IMR-90 (cell line): ENCODE measurements around the gene NEGR1. TPM values are rescaled to one million over a fixed set of nuclear protein-coding genes. Genes with fewer than 3 reads are reported as not detected.

Source experiments
- ATAC-seq: fragments of 200-7000 bp; cut with Tn5 transposase; 2 replicates; pipeline ENCODE4 v1.9.1; 2020; ENCODE audit warnings: low read depth, mild to moderate bottlenecking, moderate library complexity
- BruUV-seq: library from RNA; stranded (reverse); fragments of 400-500 nt; replicated peaks from 2 replicates; lab custom pipeline; 2021; lab: Mats Ljungman, UMichigan
- CTCF ChIA-PET: fragments of 300-600 bp; formaldehyde crosslinking; extraction: SDS; loops from one replicate; lab custom pipeline; 2021; ENCODE audit warnings: antibody characterized with exemption; lab: Yijun Ruan, JAX
- POLR2A ChIA-PET: fragments of 300-600 bp; sonication (Branson Sonifier 250); formaldehyde crosslinking; loops from one replicate; lab custom pipeline; 2022; ENCODE audit warnings: antibody characterized with exemption; ENCODE audit not compliant: unreplicated experiment; lab: Charles Lee
- DNase-seq: peaks from one replicate; pipeline ENCODE4 v3.0.0; 2013
- H2AFZ ChIP-seq: replicated peaks from 2 replicates; pipeline ENCODE3; 2013; ENCODE audit warnings: low read length, mild to moderate bottlenecking; ENCODE audit not compliant: poor library complexity
- H2AK5ac ChIP-seq: 2 replicates; pipeline ENCODE4 v1.6.1; 2013; ENCODE audit warnings: low read depth, low read length, inconsistent platforms
- H2AK9ac ChIP-seq: replicated peaks from 2 replicates; pipeline ENCODE3; 2013; ENCODE audit warnings: mild to moderate bottlenecking, low read depth, low read length, moderate library complexity; ENCODE audit not compliant: poor library complexity
- H2BK120ac ChIP-seq: 2 replicates; pipeline ENCODE4 v1.6.1; 2013; ENCODE audit warnings: low read depth, low read length, inconsistent platforms
- H2BK15ac ChIP-seq: 3 replicates; pipeline ENCODE4 v1.6.1; 2013; ENCODE audit warnings: low read depth, low read length, inconsistent platforms
- H2BK20ac ChIP-seq: 2 replicates; pipeline ENCODE4 v1.6.1; 2013; ENCODE audit warnings: low read depth, mild to moderate bottlenecking, inconsistent platforms, low read length, moderate library complexity
- H2BK5ac ChIP-seq: 2 replicates; pipeline ENCODE4 v1.6.1; 2013; ENCODE audit warnings: mild to moderate bottlenecking, low read depth, low read length, inconsistent platforms; ENCODE audit not compliant: poor library complexity, severe bottlenecking
- H3K14ac ChIP-seq: replicated peaks from 2 replicates; pipeline ENCODE4 v1.6.1; 2013; ENCODE audit warnings: low read depth, low read length, inconsistent platforms
- H3K18ac ChIP-seq: 2 replicates; pipeline ENCODE4 v1.6.1; 2013; ENCODE audit warnings: low read depth, low read length, control low read depth
- H3K23ac ChIP-seq: 2 replicates; pipeline ENCODE4 v1.6.1; 2013; ENCODE audit warnings: low read depth, low read length, inconsistent platforms
- H3K27ac ChIP-seq: 2 replicates; pipeline ENCODE4 v1.5.1; 2013; ENCODE audit warnings: mild to moderate bottlenecking, control low read depth, low read length; ENCODE audit not compliant: insufficient read depth
- H3K27me3 ChIP-seq: 2 replicates; pipeline ENCODE4 v1.6.1; 2013; ENCODE audit warnings: low read length; ENCODE audit not compliant: control insufficient read depth, insufficient read depth
- H3K36me3 ChIP-seq: 2 replicates; pipeline ENCODE4 v1.6.1; 2013; ENCODE audit warnings: low read length, mixed read lengths; ENCODE audit not compliant: control insufficient read depth, insufficient read depth
- H3K4ac ChIP-seq: 2 replicates; pipeline ENCODE4 v1.6.1; 2013; ENCODE audit warnings: low read depth, low read length, inconsistent platforms
- H3K4me1 ChIP-seq: 2 replicates; pipeline ENCODE4 v1.6.1; 2013; ENCODE audit warnings: low read length, mixed read lengths; ENCODE audit not compliant: control insufficient read depth, insufficient read depth
- H3K4me2 ChIP-seq: 2 replicates; pipeline ENCODE4 v1.6.1; 2013; ENCODE audit warnings: low read depth, mild to moderate bottlenecking, control low read depth, low read length, moderate library complexity
- H3K4me3 ChIP-seq: 2 replicates; pipeline ENCODE4 v1.5.1; 2013; ENCODE audit warnings: low read depth, mild to moderate bottlenecking, control low read depth, low read length, moderate library complexity; ENCODE audit not compliant: insufficient read depth
- H3K56ac ChIP-seq: 2 replicates; pipeline ENCODE4 v1.6.1; 2013; ENCODE audit warnings: low read length, inconsistent platforms; ENCODE audit not compliant: insufficient read depth; ENCODE audit errors: extremely low read depth
- H3K79me1 ChIP-seq, 2 experiments: 2 replicates each; pipeline ENCODE4 v1.6.1; 2013; ENCODE audit warnings: low read length in 2 of 2, inconsistent platforms in 1 of 2, low read depth in 1 of 2
- H3K9ac ChIP-seq: 2 replicates; pipeline ENCODE4 v1.6.1; 2013; ENCODE audit warnings: low read depth, low read length, control low read depth
- H3K9me1 ChIP-seq: 2 replicates; pipeline ENCODE4 v1.6.1; 2013; ENCODE audit warnings: low read length, inconsistent platforms; ENCODE audit not compliant: insufficient read depth
- H3K9me3 ChIP-seq: 2 replicates; pipeline ENCODE4 v1.6.1; 2013; ENCODE audit warnings: low read length; ENCODE audit not compliant: control insufficient read depth, insufficient read depth
- H4K20me1 ChIP-seq: 2 replicates; pipeline ENCODE4 v1.6.1; 2013; ENCODE audit warnings: low read length, inconsistent platforms; ENCODE audit not compliant: insufficient read depth
- H4K5ac ChIP-seq: 2 replicates; pipeline ENCODE4 v1.6.1; 2013; ENCODE audit warnings: mild to moderate bottlenecking, low read depth, low read length, control low read depth
- H4K8ac ChIP-seq, 2 experiments: 2 replicates each; pipeline ENCODE4 v1.6.1; 2013; ENCODE audit warnings: low read depth in 2 of 2, low read length in 2 of 2, control low read depth in 1 of 2, inconsistent platforms in 1 of 2
- H4K91ac ChIP-seq: 2 replicates; pipeline ENCODE4 v1.6.1; 2013; ENCODE audit warnings: low read depth, low read length, inconsistent platforms; ENCODE audit not compliant: insufficient read depth
- BHLHE40 ChIP-seq: fragments of 150-350 bp; IDR thresholded peaks from 2 replicates; pipeline ENCODE4 v1.6.1; 2016; ENCODE audit warnings: mild to moderate bottlenecking, low read depth, low read length
- CEBPB ChIP-seq: IDR thresholded peaks from 2 replicates; pipeline ENCODE4 v1.6.1; 2012; ENCODE audit warnings: low read depth, low read length, improper control_type of control experiment
- CHD1 ChIP-seq: IDR thresholded peaks from 2 replicates; pipeline ENCODE4 v1.6.1; 2012; ENCODE audit warnings: low read depth, low read length, improper control_type of control experiment
- CTCF ChIP-seq: conservative IDR thresholded peaks from 2 replicates; pipeline ENCODE4 v1.5.1; 2012; ENCODE audit warnings: mild to moderate bottlenecking, low read depth, low read length, improper control_type of control experiment
- ELK1 ChIP-seq: fragments of 150-350 bp; IDR thresholded peaks from 2 replicates; pipeline ENCODE4 v1.6.1; 2016; ENCODE audit warnings: low read depth, mild to moderate bottlenecking, low read length, moderate library complexity, borderline replicate concordance
- FOS ChIP-seq: fragments of 150-350 bp; IDR thresholded peaks from 2 replicates; pipeline ENCODE4 v1.6.1; 2016; ENCODE audit warnings: low read depth, low read length
- MAFK ChIP-seq: IDR thresholded peaks from 2 replicates; pipeline ENCODE4 v1.6.1; 2012; ENCODE audit warnings: low read depth, low read length, improper control_type of control experiment
- MAZ ChIP-seq: IDR thresholded peaks from 2 replicates; pipeline ENCODE4 v1.6.1; 2012; ENCODE audit warnings: low read depth, mild to moderate bottlenecking, low read length, improper control_type of control experiment, moderate library complexity, borderline replicate concordance
- MXI1 ChIP-seq: IDR thresholded peaks from 2 replicates; pipeline ENCODE4 v1.6.1; 2012; ENCODE audit warnings: low read depth, mild to moderate bottlenecking, low read length, moderate library complexity, borderline replicate concordance
- NFE2L2 ChIP-seq: fragments of 150-350 bp; IDR thresholded peaks from 2 replicates; pipeline ENCODE4 v1.6.1; 2016; ENCODE audit warnings: low read depth, mild to moderate bottlenecking, low read length
- POLR2A ChIP-seq: IDR thresholded peaks from 2 replicates; pipeline ENCODE4 v1.6.1; 2012; ENCODE audit warnings: mild to moderate bottlenecking, low read depth, low read length
- RAD21 ChIP-seq: IDR thresholded peaks from 2 replicates; pipeline ENCODE4 v1.6.1; 2012; ENCODE audit warnings: low read length, improper control_type of control experiment
- RCOR1 ChIP-seq: IDR thresholded peaks from 2 replicates; pipeline ENCODE4 v1.6.1; 2012; ENCODE audit warnings: mild to moderate bottlenecking, low read length, improper control_type of control experiment; ENCODE audit not compliant: insufficient replicate concordance
- RFX5 ChIP-seq: IDR thresholded peaks from 2 replicates; pipeline ENCODE4 v1.8.0; 2012; ENCODE audit warnings: low read depth, mild to moderate bottlenecking, low read length, moderate library complexity
- SMC3 ChIP-seq: fragments of 150-350 bp; IDR thresholded peaks from 2 replicates; pipeline ENCODE4 v1.6.1; 2016; ENCODE audit warnings: low read depth, mild to moderate bottlenecking, antibody characterized with exemption, low read length, moderate library complexity
- USF2 ChIP-seq: fragments of 150-350 bp; IDR thresholded peaks from 2 replicates; pipeline ENCODE4 v1.6.1; 2017; ENCODE audit warnings: mild to moderate bottlenecking, antibody characterized with exemption, low read length, low read depth
- dilution Hi-C: fragments of 300-500 bp; cut with HindIII; formaldehyde crosslinking; loops from one replicate; pipeline ENCODE4 v1.14.3; 2018; ENCODE audit warnings: low sequenced_read_pairs; ENCODE audit not compliant: unreplicated experiment
- in situ Hi-C: fragments of 300-500 bp; cut with MboI; formaldehyde crosslinking; loops from 3 replicates; pipeline ENCODE4 v1.14.3; 2019; ENCODE audit warnings: low sequenced_read_pairs, inconsistent platforms, mixed read lengths
- intact Hi-C: fragments of 100-400 bp; cut with micrococcal nuclease; formaldehyde crosslinking; loops from 2 replicates; pipeline ENCODE4 v1.10.0; 2022
- polyA plus RNA-seq, 3 experiments: library from polyadenylated mRNA; depleted of rRNA; stranded (reverse); fragments of >200 nt; gene quantifications; 2 replicates each; pipeline ENCODE4 v1.2.3, GENCODE V29; 2012; ENCODE audit warnings: low replicate concordance in 1 of 3
- total RNA-seq: library from RNA; depleted of rRNA; stranded (reverse); fragments of >200 nt; gene quantifications from 2 replicates; pipeline ENCODE4 v1.2.3, GENCODE V29; 2012

Gene NEGR1
- total and polyA plus RNA-seq, 2 of the 4 experiments (the other 2 are of a cell fraction) = 5.1 to 9.1 TPM

GRCh38 chr1:71796006-71796405 is 486.3 kb downstream of the NEGR1 start:
- ATAC-seq (no peak), DNase-seq (no peak)
- Histone ChIP-seq H3K18ac (no peak overlapping the region), H3K4me2 (no peak overlapping the region), H4K91ac (no peak overlapping the region), H2BK15ac (no peak overlapping the region), H4K5ac (no peak overlapping the region), H3K56ac (no peak overlapping the region), H4K20me1 (no peaks in the 10 kb centered on the region), H3K4ac (no peak overlapping the region), H3K14ac (no peak overlapping the region), H3K4me1 (no peaks in the 10 kb centered on the region), H3K23ac (no peak overlapping the region), H3K9me1 (no peaks in the 10 kb centered on the region), H4K8ac (no peak overlapping the region), H2BK120ac (no peak overlapping the region), H2BK5ac (no peak overlapping the region), H3K79me1 (no peaks in the 10 kb centered on the region), H3K9me3 (no peaks in the 10 kb centered on the region), H2AK9ac (no peak overlapping the region), H2AFZ (no peak overlapping the region), H3K27ac (no peak overlapping the region), H3K36me3 (no peaks in the 10 kb centered on the region), H3K9ac (no peak overlapping the region), H2BK20ac (no peak overlapping the region), H3K4me3 (no peak overlapping the region), H2AK5ac (no peak overlapping the region), H3K27me3 (no peaks in the 10 kb centered on the region)
- ChIA-PET POLR2A (no interaction called here), CTCF (no interaction called here)
- TF ChIP-seq MAFK (no peak), BHLHE40 (no peak), FOS (no peak), USF2 (no peak), MXI1 (no peak), RAD21 (no peak), CTCF (no peak), ELK1 (no peak), RCOR1 (no peak), POLR2A (no peak), CHD1 (no peak), NFE2L2 (no peak), MAZ (no peak), SMC3 (no peak), RFX5 (no peak), CEBPB (no peak)
- intact Hi-C loops (no loop called here), dilution Hi-C loops (no loop called here), in situ Hi-C loops (no loop called here)
- no TSS peak for BruUV-seq
